ENCODE measurements around the gene BANK1.
"Not testable (repeated sequence)": the region's sequence is repeated elsewhere in the genome, so short reads cannot be mapped to it uniquely, and the experiment has no call there.

The BANK1 gene

DNA sequence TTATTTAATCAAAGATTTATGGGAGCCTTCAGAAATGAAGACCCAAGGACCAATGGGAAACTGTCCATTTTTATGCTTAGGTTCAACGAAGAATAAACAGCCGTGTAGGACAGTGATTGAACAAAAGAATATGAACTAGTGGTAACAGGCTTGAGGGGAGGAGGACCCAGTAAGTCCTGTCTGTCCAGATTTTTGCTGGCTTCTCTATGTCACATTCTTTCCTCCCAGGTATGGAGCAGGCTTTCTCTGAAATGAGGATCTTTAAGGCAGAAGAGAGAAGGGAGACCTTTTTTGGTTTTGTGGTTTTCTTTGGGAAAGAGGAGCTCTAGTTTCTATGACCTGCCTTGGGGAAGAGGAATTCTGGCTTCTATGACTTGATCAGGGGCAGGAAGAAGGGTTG lies 74.1 kb downstream of the BANK1 start:
- Histone ChIP-seq H3K9me3 (peaks cover 17% of the 10 kb centered on the region), H4K20me1 (no peaks in the 10 kb centered on the region), H3K27me3 (no peaks in the 10 kb centered on the region), H3K9ac (no peak overlapping the region), H3K4me1 (peaks cover 21% of the 10 kb centered on the region), H3K4me2 (no peak overlapping the region), H3K36me3 (no peaks in the 10 kb centered on the region), H3K4me3 (no peak overlapping the region), H3K27ac (no peak overlapping the region)
- TF ChIP-seq Cebpa-rat (IDR thresholded peaks at IDR 0.05): no peak

DNA sequence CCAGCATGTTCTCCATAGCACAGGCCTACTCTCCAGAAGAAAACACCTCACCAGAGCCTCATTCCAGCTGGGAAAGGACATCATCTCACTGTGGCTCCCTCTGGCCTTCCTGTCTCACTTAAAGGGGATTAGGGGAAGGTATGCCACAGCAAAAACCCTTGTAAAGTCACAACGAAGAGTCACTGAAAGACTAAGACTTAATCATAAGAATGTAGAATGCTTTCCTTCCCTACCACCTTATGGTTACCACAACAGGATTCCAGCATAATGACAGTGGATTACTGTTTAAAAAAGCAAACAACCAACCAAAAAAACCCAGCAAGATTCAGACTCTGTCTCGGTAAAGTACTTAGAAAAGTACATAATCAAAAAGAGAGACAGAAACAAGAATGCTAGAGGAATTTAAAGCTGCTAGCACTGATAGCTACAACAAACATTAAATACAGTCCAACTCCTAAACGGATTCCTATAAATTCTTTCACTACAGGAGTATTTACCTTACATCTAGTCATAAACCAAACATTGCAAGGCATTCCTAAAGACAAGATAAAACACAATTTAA lies 75.1 kb downstream of the BANK1 start:
- Histone ChIP-seq H3K9me3 (peaks cover 11% of the 10 kb centered on the region), H3K27me3 (no peaks in the 10 kb centered on the region), H4K20me1 (no peaks in the 10 kb centered on the region), H3K36me3 (no peaks in the 10 kb centered on the region), H3K9ac (no peak overlapping the region), H3K4me2 (no peak overlapping the region), H3K4me1 (peaks cover 24% of the 10 kb centered on the region), H3K27ac (no peak overlapping the region), H3K4me3 (no peak overlapping the region)
- TF ChIP-seq Cebpa-rat (IDR thresholded peaks at IDR 0.05): no peak

DNA sequence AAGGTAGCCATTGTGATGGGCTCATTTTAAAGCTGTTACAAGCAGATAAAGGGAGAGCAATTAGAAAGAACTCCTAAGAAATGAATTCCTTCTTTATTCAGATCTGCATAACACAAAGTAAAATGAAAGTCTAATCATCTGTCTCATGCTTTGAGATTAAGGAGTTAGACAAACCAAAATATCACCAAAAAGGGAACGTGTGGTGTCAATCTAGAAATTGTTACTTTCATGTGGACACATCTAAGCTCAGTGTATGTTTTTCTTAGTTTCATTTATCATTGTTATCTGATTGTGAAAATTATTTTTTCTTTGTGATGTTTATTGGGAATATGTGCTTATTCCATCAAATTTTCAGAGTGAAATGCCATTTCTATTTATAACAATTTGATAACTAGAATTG lies 80.3 kb downstream of the BANK1 start:
- Histone ChIP-seq H3K27me3 (no peaks in the 10 kb centered on the region), H3K9ac (no peak overlapping the region), H3K4me2 (peak overlapping the region; percentile 20; the same call in 1 of the 2 replicates), H3K9me3 (peaks cover 8% of the 10 kb centered on the region), H3K4me3 (no peak overlapping the region), H4K20me1 (no peaks in the 10 kb centered on the region), H3K27ac (no peak overlapping the region), H3K36me3 (no peaks in the 10 kb centered on the region), H3K4me1 (peaks cover 26% of the 10 kb centered on the region)
- TF ChIP-seq Cebpa-rat (IDR thresholded peaks at IDR 0.05): no peak

DNA sequence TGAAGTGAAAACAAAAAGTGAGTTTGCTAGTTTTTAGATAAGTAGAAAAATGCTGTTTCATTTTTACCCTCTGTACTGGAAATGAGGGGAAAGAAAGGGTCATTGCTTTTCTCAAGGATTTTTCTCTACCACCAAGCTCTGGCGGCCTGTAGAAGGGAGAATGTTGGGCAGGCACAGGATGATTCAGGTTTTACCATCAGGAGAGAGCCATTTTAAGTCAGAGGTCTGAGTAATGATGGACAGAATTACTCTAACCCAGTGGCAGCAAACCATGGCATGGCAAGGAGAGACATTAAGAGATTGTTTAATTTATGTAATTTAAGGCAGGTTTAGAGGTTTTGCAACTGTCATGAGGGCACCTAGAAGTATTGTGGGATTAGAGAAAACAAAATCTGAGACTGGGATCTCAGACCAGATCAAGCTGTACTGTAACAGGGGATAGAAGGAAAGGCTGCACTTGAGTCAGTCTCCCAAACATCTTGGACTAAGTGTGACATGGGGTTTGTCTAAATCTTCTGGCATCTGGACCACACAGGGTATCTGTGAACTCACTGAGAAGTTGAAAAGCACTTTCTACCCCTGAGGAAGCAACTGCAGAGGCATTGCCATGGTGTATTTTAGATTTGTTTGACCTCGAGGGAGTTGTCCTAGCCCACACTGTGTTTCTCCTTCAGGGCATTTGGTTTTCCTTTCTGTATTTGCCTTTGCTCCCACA lies 81.6 kb downstream of the BANK1 start:
- H3K9me3 ChIP-seq: peaks cover 17% of the 10 kb centered on the region
- no peaks in the 10 kb centered on the region for H4K20me1 ChIP-seq

DNA sequence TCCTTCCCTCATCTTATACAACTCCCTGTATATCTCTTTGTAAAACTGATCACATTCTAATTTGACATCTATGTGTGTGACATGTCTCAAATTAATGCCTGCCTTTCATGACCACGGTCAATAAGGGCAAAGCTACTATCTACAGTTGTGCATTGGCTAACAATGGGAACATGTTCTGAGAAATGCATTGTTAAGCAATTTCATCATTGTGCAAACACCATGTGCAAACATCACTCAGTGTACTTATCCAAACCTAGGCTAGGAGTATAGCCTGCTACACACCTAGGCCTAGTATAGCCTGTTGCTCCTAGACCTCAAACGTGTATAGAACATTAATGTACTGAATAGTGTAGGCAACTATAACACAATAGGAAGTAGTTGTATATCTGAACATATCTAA lies 95.0 kb downstream of the BANK1 start:
- Histone ChIP-seq H3K36me3 (no peaks in the 10 kb centered on the region), H3K4me2 (no peak overlapping the region), H4K20me1 (no peaks in the 10 kb centered on the region), H3K9ac (no peak overlapping the region), H3K27me3 (no peaks in the 10 kb centered on the region), H3K9me3 (peaks cover 11% of the 10 kb centered on the region; the same call in 1 of the 2 replicates), H3K4me1 (no peaks in the 10 kb centered on the region), H3K4me3 (no peak overlapping the region), H3K27ac (no peak overlapping the region)
- no peak for TF ChIP-seq Cebpa-rat (IDR thresholded peaks at IDR 0.05)

More for the DNA sequence above, 81.6 kb downstream of the BANK1 start:
- TF ChIP-seq Cebpa-rat (IDR thresholded peaks at IDR 0.05): no peak
- Histone ChIP-seq H3K27ac (no peak overlapping the region), H3K4me3 (no peak overlapping the region), H3K4me2 (peak overlapping the region; percentile 55), H3K36me3 (no peaks in the 10 kb centered on the region), H3K9ac (no peak overlapping the region), H3K4me1 (peaks cover 26% of the 10 kb centered on the region), H3K27me3 (no peaks in the 10 kb centered on the region)

DNA sequence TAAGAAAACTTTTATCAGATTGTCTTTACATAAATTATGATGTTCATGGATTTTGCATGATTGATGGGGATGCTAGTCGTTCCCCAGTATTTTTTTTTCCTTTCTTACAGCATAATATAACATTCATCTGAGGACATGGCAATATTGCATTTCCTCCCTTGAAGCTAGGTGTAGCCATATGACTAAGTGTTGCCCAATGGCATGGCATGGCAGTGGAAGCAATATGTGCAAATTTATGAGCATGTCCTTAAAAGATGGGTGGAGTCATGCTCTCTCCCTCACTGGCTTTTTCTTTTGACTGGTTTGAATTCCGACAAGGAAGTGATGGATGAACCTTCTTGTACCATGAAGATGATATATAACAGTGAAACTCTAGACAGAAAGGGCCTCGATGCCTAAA lies 96.3 kb downstream of the BANK1 start:
- H3K4me2 ChIP-seq: no peak overlapping the region
- no peak for TF ChIP-seq Cebpa-rat (IDR thresholded peaks at IDR 0.05)
- H3K9ac ChIP-seq: no peak overlapping the region
- H3K9me3 ChIP-seq: peaks cover 11% of the 10 kb centered on the region; the same call in 1 of the 2 replicates
- H3K27ac ChIP-seq: no peak overlapping the region
- no peaks in the 10 kb centered on the region for H3K36me3 ChIP-seq
- no peaks in the 10 kb centered on the region for H3K4me1 ChIP-seq
- no peaks in the 10 kb centered on the region for H3K27me3 ChIP-seq
- no peak overlapping the region for H3K4me3 ChIP-seq
- H4K20me1 ChIP-seq: no peaks in the 10 kb centered on the region

DNA sequence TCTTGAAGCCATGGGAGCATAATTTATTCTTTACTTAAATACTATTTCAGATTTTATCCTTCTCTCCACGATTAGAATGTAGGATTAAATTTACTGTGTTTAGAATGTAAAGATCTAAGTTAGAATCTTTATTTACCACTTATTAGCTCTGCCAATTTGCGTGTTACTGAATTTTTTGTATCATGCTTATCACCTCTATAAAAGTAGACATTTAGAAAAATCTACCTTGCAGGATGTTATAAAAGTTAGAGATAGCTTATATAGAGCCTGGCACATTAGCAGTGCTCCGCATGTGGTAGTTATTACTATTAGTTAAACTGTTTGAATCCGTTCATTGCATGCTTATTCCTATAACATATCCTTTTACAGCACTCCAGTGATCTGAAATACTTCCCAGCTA lies 97.9 kb downstream of the BANK1 start:
- H3K27ac ChIP-seq: no peak overlapping the region

DNA sequence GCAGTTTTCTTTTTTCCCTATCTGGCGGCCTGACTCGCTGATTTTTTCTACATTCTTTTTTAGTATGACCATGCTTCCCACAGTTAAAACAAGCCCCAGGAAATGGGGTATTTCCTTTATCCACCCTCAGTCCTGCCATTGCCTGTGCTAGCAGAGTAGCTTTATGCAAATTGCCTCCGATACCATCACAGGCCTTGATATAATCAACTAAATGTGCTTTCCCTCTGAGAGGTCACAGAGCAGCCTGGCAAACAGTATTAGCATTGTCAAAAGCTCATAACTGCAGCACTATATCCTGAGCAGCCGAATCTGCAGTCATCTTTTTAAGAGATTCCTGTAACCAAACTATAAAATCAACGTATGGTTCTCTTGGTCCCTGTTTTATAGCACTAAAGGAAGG lies 115.0 kb downstream of the BANK1 start:
- not testable (repeated sequence) for H3K36me3 ChIP-seq, H3K9ac ChIP-seq, H3K4me3 ChIP-seq, H3K4me2 ChIP-seq, H3K27me3 ChIP-seq, H3K4me1 ChIP-seq, H4K20me1 ChIP-seq, H3K27ac ChIP-seq
- H3K9me3 ChIP-seq: peaks cover 22% of the 10 kb centered on the region

More for the DNA sequence above, 97.9 kb downstream of the BANK1 start:
- Histone ChIP-seq H3K9me3 (peaks cover 11% of the 10 kb centered on the region; the same call in 1 of the 2 replicates), H3K36me3 (no peaks in the 10 kb centered on the region), H4K20me1 (no peaks in the 10 kb centered on the region), H3K4me3 (no peak overlapping the region), H3K27me3 (no peaks in the 10 kb centered on the region), H3K4me2 (no peak overlapping the region), H3K9ac (no peak overlapping the region), H3K4me1 (no peaks in the 10 kb centered on the region)
- no peak for TF ChIP-seq Cebpa-rat (IDR thresholded peaks at IDR 0.05)

DNA sequence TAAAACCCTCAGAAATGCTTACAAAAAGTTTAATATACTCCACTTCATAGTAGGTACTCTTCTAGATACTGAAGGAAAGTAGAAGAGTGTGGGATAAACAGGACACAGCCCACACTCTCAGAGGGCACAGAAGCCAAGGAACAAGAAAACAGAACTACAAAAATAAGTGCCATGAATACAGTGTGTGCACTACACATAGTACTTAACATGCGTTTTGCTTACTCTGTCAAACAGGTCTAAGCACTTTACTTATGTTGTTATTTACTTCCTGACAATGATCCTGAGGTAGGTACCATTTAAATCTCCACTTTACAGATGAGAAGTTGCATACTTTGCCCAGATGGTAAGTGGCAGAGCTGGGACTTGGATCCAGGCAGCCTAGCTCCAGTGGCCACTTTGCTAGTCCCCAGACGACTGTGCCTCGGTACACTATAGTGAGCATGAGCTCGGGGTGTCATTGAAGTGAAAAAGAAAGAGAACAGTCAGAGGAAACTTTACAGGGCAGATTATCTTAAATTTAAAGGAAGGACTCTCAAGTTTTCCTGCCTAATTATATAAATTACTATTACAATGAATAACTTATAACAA lies 120.3 kb downstream of the BANK1 start:
- Histone ChIP-seq H3K4me3 (no peak overlapping the region), H3K36me3 (no peaks in the 10 kb centered on the region), H3K27me3 (no peaks in the 10 kb centered on the region), H3K9me3 (peaks cover 19% of the 10 kb centered on the region), H3K4me1 (no peaks in the 10 kb centered on the region), H3K9ac (no peak overlapping the region), H3K27ac (no peak overlapping the region), H4K20me1 (no peaks in the 10 kb centered on the region), H3K4me2 (no peak overlapping the region)
- TF ChIP-seq Cebpa-rat (IDR thresholded peaks at IDR 0.05): no peak

DNA sequence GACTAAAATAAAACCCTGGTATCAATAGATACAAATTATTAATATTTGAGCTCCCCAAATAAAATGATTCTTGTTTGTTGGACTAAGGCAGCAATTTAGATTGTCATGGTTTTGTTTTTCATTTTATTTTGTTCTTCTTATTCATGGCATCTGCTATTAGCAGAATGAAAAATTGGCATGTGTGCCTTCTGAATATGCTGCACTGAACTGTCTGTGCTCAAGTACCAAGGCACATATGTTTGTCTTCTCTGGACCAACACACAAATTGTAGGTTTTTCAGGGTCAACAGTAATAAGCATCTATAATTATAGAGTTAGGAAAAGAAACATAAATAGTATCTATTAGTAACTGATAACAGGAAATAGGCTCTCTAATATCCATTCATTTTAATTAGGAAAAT lies 121.1 kb downstream of the BANK1 start:
- no peak overlapping the region for H3K4me2 ChIP-seq
- H3K27ac ChIP-seq: no peak overlapping the region
- H3K4me3 ChIP-seq: no peak overlapping the region
- H3K4me1 ChIP-seq: no peaks in the 10 kb centered on the region
- H4K20me1 ChIP-seq: no peaks in the 10 kb centered on the region
- no peaks in the 10 kb centered on the region for H3K27me3 ChIP-seq
- H3K36me3 ChIP-seq: no peaks in the 10 kb centered on the region
- TF ChIP-seq Cebpa-rat (IDR thresholded peaks at IDR 0.05): no peak
- H3K9me3 ChIP-seq: peaks cover 13% of the 10 kb centered on the region
- H3K9ac ChIP-seq: no peak overlapping the region
